Caco-2 (cell line): ENCODE data around the gene SEZ6L2. TPM values are rescaled to one million over a fixed set of nuclear protein-coding genes. Genes with fewer than 3 reads are reported as not detected.
"Not testable (repeated sequence)": the region's sequence is repeated elsewhere in the genome, so short reads cannot be mapped to it uniquely, and the experiment has no call there.

ENCODE experiments used
- BruUV-seq: library from RNA; stranded (reverse); fragments of 400-500 nt; replicated peaks from 2 replicates; lab custom pipeline; 2021; lab: Mats Ljungman, UMichigan
- CTCF ChIA-PET: fragments of 300-600 bp; sonication (Branson Sonifier 250); formaldehyde crosslinking; loops from one replicate; lab custom pipeline; 2022; ENCODE audit warnings: antibody characterized with exemption; lab: Charles Lee
- POLR2A ChIA-PET: fragments of 300-600 bp; sonication (Branson Sonifier 250); formaldehyde crosslinking; loops from one replicate; lab custom pipeline; 2022; ENCODE audit warnings: antibody characterized with exemption; lab: Charles Lee
- DNase-seq, 2 experiments: peaks; one replicate each; pipeline versions ENCODE4 v3.0.0 to v3.0.0-alpha.2; 2020 to 2022
- H3K27me3 ChIP-seq: replicated peaks from 2 replicates; pipeline ENCODE4 v1.6.0; 2011; ENCODE audit warnings: low read length; ENCODE audit not compliant: control insufficient read depth, insufficient read depth
- H3K36me3 ChIP-seq: 2 replicates; pipeline ENCODE4 v1.5.1; 2011; ENCODE audit warnings: low read length; ENCODE audit not compliant: control insufficient read depth, insufficient read depth
- H3K4me1 ChIP-seq: fragments of 250-450 bp; sonication (Bioruptor Pico); 2 replicates; pipeline ENCODE4 v1.5.1; 2020; ENCODE audit warnings: mild to moderate bottlenecking
- H3K4me3 ChIP-seq: 2 replicates; pipeline ENCODE4 v1.5.1; 2011; ENCODE audit warnings: low read depth, mild to moderate bottlenecking, control low read depth, low read length
- H3K9me3 ChIP-seq: fragments of 250-450 bp; sonication (Bioruptor Pico); 2 replicates; pipeline ENCODE4 v1.5.1; 2020; ENCODE audit warnings: mild to moderate bottlenecking, moderate library complexity
- H3K27ac Mint-ChIP-seq: one replicate; pipeline ENCODE4 v1.8.0; 2022; ENCODE audit warnings: mixed read lengths; ENCODE audit not compliant: unreplicated experiment
- H3K27me3 Mint-ChIP-seq: one replicate; pipeline ENCODE4 v1.8.0; 2022; ENCODE audit warnings: mixed read lengths; ENCODE audit not compliant: insufficient read depth, unreplicated experiment
- H3K36me3 Mint-ChIP-seq: one replicate; pipeline ENCODE4 v1.8.0; 2022; ENCODE audit warnings: mild to moderate bottlenecking, mixed read lengths; ENCODE audit not compliant: insufficient read depth, unreplicated experiment
- H3K4me1 Mint-ChIP-seq: one replicate; pipeline ENCODE4 v1.8.0; 2022; ENCODE audit warnings: low read depth, mixed read lengths; ENCODE audit not compliant: unreplicated experiment
- H3K4me3 Mint-ChIP-seq: one replicate; pipeline ENCODE4 v1.8.0; 2022; ENCODE audit warnings: mild to moderate bottlenecking, moderate library complexity, mixed read lengths; ENCODE audit not compliant: unreplicated experiment
- H3K9me3 Mint-ChIP-seq: one replicate; pipeline ENCODE4 v1.8.0; 2022; ENCODE audit warnings: mixed read lengths; ENCODE audit not compliant: unreplicated experiment
- CTCF ChIP-seq, 2 experiments: fragments of 200-600 bp in 1 of 2; IDR thresholded peaks; 1 replicate in 1 of 2; 2 replicates in 1 of 2; pipeline versions ENCODE4 v1.5.1 to v1.8.0; 2011 to 2022; ENCODE audit warnings: antibody characterized with exemption in 1 of 2, control low read depth in 1 of 2, inconsistent platforms in 1 of 2, low read depth in 1 of 2, low read length in 1 of 2, mild to moderate bottlenecking in 1 of 2, moderate library complexity in 1 of 2; ENCODE audit not compliant: insufficient read depth in 1 of 2, severe bottlenecking in 1 of 2, unreplicated experiment in 1 of 2
- intact Hi-C: fragments of 100-400 bp; cut with micrococcal nuclease; formaldehyde crosslinking; loops from one replicate; pipeline ENCODE4 v1.10.0; 2022; ENCODE audit not compliant: unreplicated experiment
- total RNA-seq: library from RNA; stranded (reverse); gene quantifications from 2 replicates; pipeline ENCODE4 v1.2.3, GENCODE V29; 2022

The SEZ6L2 gene
- total RNA-seq, 1 experiment from 2014 or later = 24.1 TPM

- peaks cover 7% of the 10 kb centered on the region for H3K36me3 Mint-ChIP-seq
- Histone ChIP-seq H3K4me3 (no peak overlapping the region), H3K36me3 (no peaks in the 10 kb centered on the region; the same call in none of the 2 replicates), H3K4me1 (peaks cover 19% of the 10 kb centered on the region), H3K27me3 (no peaks in the 10 kb centered on the region), H3K9me3 (no peaks in the 10 kb centered on the region)
- intact Hi-C loops = loop anchor here (10.0 kb wide), 1 partner anchor 132 kb away; the partner anchor contains the start of gene C16orf92
- CTCF ChIA-PET = no interaction called here
- peaks cover 11% of the 10 kb centered on the region for H3K4me1 Mint-ChIP-seq
- BruUV-seq = no TSS peak
- peak overlapping the region; percentile 95 for H3K27ac Mint-ChIP-seq
- no peaks in the 10 kb centered on the region for H3K9me3 Mint-ChIP-seq
- POLR2A ChIA-PET = no interaction called here
- H3K27me3 Mint-ChIP-seq = no peaks in the 10 kb centered on the region
- TF ChIP-seq CTCF (IDR thresholded peaks at IDR 0.05; ENCODE audit: insufficient read depth in 1 of 2, low read depth in 1 of 2, low read length in 1 of 2, severe bottlenecking in 1 of 2, unreplicated experiment in 1 of 2) = no peak
- H3K4me3 Mint-ChIP-seq = no peak overlapping the region
- DNase-seq = no peak
Measured at GRCh38 chr16:29892458-29892813, 6.9 kb downstream of the SEZ6L2 start.

- H3K36me3 Mint-ChIP-seq = peaks cover 7% of the 10 kb centered on the region
- TF ChIP-seq CTCF (IDR thresholded peaks at IDR 0.05; ENCODE audit: insufficient read depth in 1 of 2, low read depth in 1 of 2, low read length in 1 of 2, severe bottlenecking in 1 of 2, unreplicated experiment in 1 of 2) = no peak
- no peaks in the 10 kb centered on the region for H3K9me3 Mint-ChIP-seq
- peak overlapping the region; percentile 95 for H3K27ac Mint-ChIP-seq
- H3K27me3 Mint-ChIP-seq = no peaks in the 10 kb centered on the region
- peaks cover 7% of the 10 kb centered on the region for H3K4me1 Mint-ChIP-seq
- BruUV-seq = no TSS peak
- DNase-seq = peak; percentile 54 to 66
- Histone ChIP-seq H3K4me1 (peaks cover 19% of the 10 kb centered on the region), H3K4me3 (no peak overlapping the region), H3K27me3 (no peaks in the 10 kb centered on the region), H3K9me3 (no peaks in the 10 kb centered on the region), H3K36me3 (no peaks in the 10 kb centered on the region; the same call in none of the 2 replicates)
- intact Hi-C loops = loop anchor here (10.0 kb wide), 1 partner anchor 133 kb away; the partner anchor contains the start of gene C16orf92
- POLR2A ChIA-PET = no interaction called here
- CTCF ChIA-PET = no interaction called here
- peak overlapping the region; percentile 51 for H3K4me3 Mint-ChIP-seq
Measured at GRCh38 chr16:29891525-29892457, 7.6 kb downstream of the SEZ6L2 start.

- H3K4me3 Mint-ChIP-seq, DNase-seq, H3K9me3 ChIP-seq, CTCF ChIA-PET, H3K4me1 Mint-ChIP-seq, POLR2A ChIA-PET, H3K27me3 ChIP-seq, H3K36me3 Mint-ChIP-seq, H3K27me3 Mint-ChIP-seq, H3K9me3 Mint-ChIP-seq, H3K27ac Mint-ChIP-seq, H3K36me3 ChIP-seq, BruUV-seq, intact Hi-C loops, H3K4me3 ChIP-seq: not testable (repeated sequence)
- H3K4me1 ChIP-seq = peaks cover 19% of the 10 kb centered on the region
Measured at GRCh38 chr16:29889372-29889771, 10.0 kb downstream of the SEZ6L2 start.
